ENCODE data around the gene GGT1.

- TF ChIP-seq CTCF (IDR thresholded peaks at IDR 0.05; ENCODE audit: poor library complexity) (no peak), EZH2 (IDR thresholded peaks at IDR 0.05; ENCODE audit: borderline replicate concordance) (no peak), EZH2phosphoT487 (IDR thresholded peaks at IDR 0.05; ENCODE audit: low read depth, severe bottlenecking, unreplicated experiment) (no peak)
Measured at GRCh38 chr22:24584166-24584790, 18.7 kb upstream of the GGT1 start.

Data from hepatocyte (in vitro differentiated cells).